Panc1 (cell line): Measurements from ENCODE around the gene SOWAHB. TPM values are rescaled to one million over a fixed set of nuclear protein-coding genes. Genes with fewer than 3 reads are reported as not detected.

Source experiments
- ATAC-seq: fragments of 200-7000 bp; cut with Tn5 transposase; 2 replicates; pipeline ENCODE4 v1.9.1; 2020; ENCODE audit warnings: mild to moderate bottlenecking, moderate library complexity
- BruUV-seq: library from RNA; stranded (reverse); fragments of 400-500 nt; replicated peaks from 2 replicates; lab custom pipeline; 2021; lab: Mats Ljungman, UMichigan
- CTCF ChIA-PET: fragments of 300-600 bp; sonication (Branson Sonifier 250); formaldehyde crosslinking; loops from one replicate; lab custom pipeline; 2022; ENCODE audit warnings: antibody characterized with exemption; lab: Charles Lee
- POLR2A ChIA-PET: fragments of 300-600 bp; sonication (Branson Sonifier 250); formaldehyde crosslinking; loops from one replicate; lab custom pipeline; 2022; ENCODE audit warnings: antibody characterized with exemption; lab: Charles Lee
- DNase-seq: peaks from one replicate; pipeline ENCODE4 v3.0.0-alpha.2; 2010; ENCODE audit warnings: low read depth, low spot score
- H3K27ac ChIP-seq: 2 replicates; pipeline ENCODE4 v1.5.1; 2011; ENCODE audit warnings: mild to moderate bottlenecking, low read length, inconsistent platforms
- H3K27me3 ChIP-seq: fragments of 200-500 bp; sonication (Bioruptor generic); 2 replicates; pipeline ENCODE4 v1.6.0; 2014; ENCODE audit warnings: low read length, inconsistent platforms; ENCODE audit not compliant: control insufficient read depth, insufficient read depth
- H3K36me3 ChIP-seq: fragments of 200-500 bp; sonication (Bioruptor generic); 2 replicates; pipeline ENCODE4 v1.5.1; 2014; ENCODE audit warnings: inconsistent platforms, mild to moderate bottlenecking, low read length, moderate library complexity; ENCODE audit not compliant: control insufficient read depth, insufficient read depth
- H3K4me1 ChIP-seq: 2 replicates; pipeline ENCODE4 v1.5.1; 2011; ENCODE audit warnings: inconsistent platforms, mild to moderate bottlenecking, low read length, moderate library complexity; ENCODE audit not compliant: control insufficient read depth, insufficient read depth
- H3K4me3 ChIP-seq, 2 experiments: 2 replicates each; pipeline ENCODE4 v1.5.1; 2011 to 2012; ENCODE audit warnings: low read depth in 2 of 2, low read length in 2 of 2, mild to moderate bottlenecking in 2 of 2, inconsistent platforms in 1 of 2, moderate library complexity in 1 of 2
- H3K9me3 ChIP-seq: fragments of 200-500 bp; sonication (Bioruptor generic); 2 replicates; pipeline ENCODE4 v1.5.1; 2014; ENCODE audit warnings: low read depth, mild to moderate bottlenecking, inconsistent platforms, low read length, moderate library complexity; ENCODE audit not compliant: control insufficient read depth, insufficient read depth
- POLR2AphosphoS5 ChIP-seq: IDR thresholded peaks from 2 replicates; pipeline ENCODE4 v1.6.1; 2012; ENCODE audit warnings: mild to moderate bottlenecking, low read depth, low read length, moderate library complexity
- SIN3A ChIP-seq: IDR thresholded peaks from 2 replicates; pipeline ENCODE4 v1.6.1; 2012; ENCODE audit warnings: low read depth, mild to moderate bottlenecking, low read length, moderate library complexity, borderline replicate concordance; ENCODE audit not compliant: insufficient read depth
- TCF7L2 ChIP-seq: IDR thresholded peaks from 2 replicates; pipeline ENCODE4 v1.6.1; 2011; ENCODE audit warnings: mild to moderate bottlenecking, low read depth, low read length, inconsistent platforms
- in situ Hi-C: cut with HindIII; loops from 2 replicates; pipeline ENCODE4 v1.10.0; 2016; ENCODE audit warnings: low sequenced_read_pairs, low pct_unique_long_range_greater_than_20kb
- intact Hi-C: fragments of 100-400 bp; cut with micrococcal nuclease; formaldehyde crosslinking; loops from one replicate; pipeline ENCODE4 v1.10.0; 2022; ENCODE audit not compliant: unreplicated experiment
- total RNA-seq: library from RNA; stranded (reverse); gene quantifications from one replicate; pipeline ENCODE4 v1.2.1, GENCODE V29; 2021; ENCODE audit not compliant: unreplicated experiment
- TF ChIP-seq, protein P1 (sequence below), 2 experiments: IDR thresholded peaks; 2 replicates each; pipeline ENCODE4 v1.6.1; 2011 to 2012; ENCODE audit warnings: low read depth in 2 of 2, control low read depth in 1 of 2, low read length in 1 of 2, mild to moderate bottlenecking in 1 of 2, moderate library complexity in 1 of 2; ENCODE audit not compliant: insufficient read depth in 1 of 2
- TF ChIP-seq, protein P2 (sequence below): fragments of 450-650 bp; IDR thresholded peaks from 2 replicates; pipeline ENCODE4 v1.5.1; 2017; ENCODE audit warnings: mild to moderate bottlenecking

SOWAHB gene
- total RNA-seq, 1 experiment from 2014 or later: 4.0 TPM

DNA sequence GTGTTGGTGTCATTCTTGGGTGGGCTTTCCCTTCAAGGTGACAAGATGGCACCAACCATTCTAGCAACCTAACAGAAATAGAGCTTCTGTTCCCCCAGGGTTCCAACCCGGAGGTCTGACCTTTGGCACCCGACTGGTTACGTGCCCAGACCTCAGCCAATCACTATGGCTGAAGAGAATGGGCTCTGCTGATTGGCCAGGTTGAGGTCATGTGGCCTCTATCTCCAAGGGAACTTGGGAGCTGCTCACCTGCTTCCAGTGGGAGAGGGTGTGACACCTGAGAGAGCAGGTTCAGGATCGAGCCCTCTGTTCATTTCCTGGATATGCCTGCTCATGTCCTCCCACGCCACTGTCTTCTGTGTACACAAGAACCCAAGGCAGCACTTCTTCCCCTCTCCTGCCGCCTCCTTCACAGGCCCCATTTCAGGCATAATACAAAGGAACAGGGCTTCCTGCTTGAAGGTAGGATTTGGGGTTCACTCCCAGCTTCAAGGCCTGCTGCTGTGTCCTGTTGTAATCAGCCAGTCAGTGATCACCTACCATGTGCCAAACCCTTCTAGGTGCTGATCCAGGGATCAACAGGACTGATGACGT is 11.0 kb downstream of the SOWAHB start:
- H3K27me3 ChIP-seq: no peaks in the 10 kb centered on the region
- H3K4me1 ChIP-seq: no peaks in the 10 kb centered on the region
- BruUV-seq: no TSS peak
- DNase-seq: no peak
- H3K27ac ChIP-seq: no peak overlapping the region
- TF ChIP-seq, protein P1, sequence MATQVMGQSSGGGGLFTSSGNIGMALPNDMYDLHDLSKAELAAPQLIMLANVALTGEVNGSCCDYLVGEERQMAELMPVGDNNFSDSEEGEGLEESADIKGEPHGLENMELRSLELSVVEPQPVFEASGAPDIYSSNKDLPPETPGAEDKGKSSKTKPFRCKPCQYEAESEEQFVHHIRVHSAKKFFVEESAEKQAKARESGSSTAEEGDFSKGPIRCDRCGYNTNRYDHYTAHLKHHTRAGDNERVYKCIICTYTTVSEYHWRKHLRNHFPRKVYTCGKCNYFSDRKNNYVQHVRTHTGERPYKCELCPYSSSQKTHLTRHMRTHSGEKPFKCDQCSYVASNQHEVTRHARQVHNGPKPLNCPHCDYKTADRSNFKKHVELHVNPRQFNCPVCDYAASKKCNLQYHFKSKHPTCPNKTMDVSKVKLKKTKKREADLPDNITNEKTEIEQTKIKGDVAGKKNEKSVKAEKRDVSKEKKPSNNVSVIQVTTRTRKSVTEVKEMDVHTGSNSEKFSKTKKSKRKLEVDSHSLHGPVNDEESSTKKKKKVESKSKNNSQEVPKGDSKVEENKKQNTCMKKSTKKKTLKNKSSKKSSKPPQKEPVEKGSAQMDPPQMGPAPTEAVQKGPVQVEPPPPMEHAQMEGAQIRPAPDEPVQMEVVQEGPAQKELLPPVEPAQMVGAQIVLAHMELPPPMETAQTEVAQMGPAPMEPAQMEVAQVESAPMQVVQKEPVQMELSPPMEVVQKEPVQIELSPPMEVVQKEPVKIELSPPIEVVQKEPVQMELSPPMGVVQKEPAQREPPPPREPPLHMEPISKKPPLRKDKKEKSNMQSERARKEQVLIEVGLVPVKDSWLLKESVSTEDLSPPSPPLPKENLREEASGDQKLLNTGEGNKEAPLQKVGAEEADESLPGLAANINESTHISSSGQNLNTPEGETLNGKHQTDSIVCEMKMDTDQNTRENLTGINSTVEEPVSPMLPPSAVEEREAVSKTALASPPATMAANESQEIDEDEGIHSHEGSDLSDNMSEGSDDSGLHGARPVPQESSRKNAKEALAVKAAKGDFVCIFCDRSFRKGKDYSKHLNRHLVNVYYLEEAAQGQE (IDR thresholded peaks at IDR 0.05; ENCODE audit: insufficient read depth in 1 of 2, low read depth in 2 of 2, low read length in 1 of 2): no peak
- H3K4me3 ChIP-seq: no peak overlapping the region
- no peaks in the 10 kb centered on the region for H3K36me3 ChIP-seq
- in situ Hi-C loops (no loop called here), intact Hi-C loops (no loop called here)
- ChIA-PET CTCF (no interaction called here), POLR2A (no interaction called here)
- no peaks in the 10 kb centered on the region for H3K9me3 ChIP-seq
- no peak for ATAC-seq

DNA sequence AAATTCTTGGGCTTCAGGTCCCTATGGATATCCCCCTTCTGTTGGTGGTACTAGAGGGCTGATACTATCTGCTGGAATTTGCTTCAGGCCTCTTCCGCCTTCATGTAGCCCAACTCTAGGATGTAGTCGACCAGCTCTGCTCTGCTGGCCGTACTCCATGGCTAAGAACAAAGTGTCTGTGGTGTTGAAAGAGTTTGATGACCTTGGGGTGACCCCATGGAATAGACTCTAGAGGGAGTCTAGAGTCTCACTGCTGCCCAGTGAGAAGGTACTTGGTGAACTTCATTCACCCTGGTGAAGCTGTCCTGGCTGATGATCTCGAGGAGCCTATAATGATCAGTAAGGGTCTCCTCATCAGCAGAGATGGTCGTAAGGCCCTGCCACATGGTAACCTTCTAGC is 11.7 kb downstream of the SOWAHB start:
- Histone ChIP-seq H3K27ac (no peak overlapping the region), H3K4me3 (no peak overlapping the region), H3K9me3 (no peaks in the 10 kb centered on the region), H3K36me3 (no peaks in the 10 kb centered on the region), H3K27me3 (no peaks in the 10 kb centered on the region), H3K4me1 (no peaks in the 10 kb centered on the region)
- in situ Hi-C loops (no loop called here), intact Hi-C loops (no loop called here)
- ChIA-PET POLR2A (no interaction called here), CTCF (no interaction called here)
- ATAC-seq (no peak), DNase-seq (no peak)
- BruUV-seq: no TSS peak
- no peak for TF ChIP-seq POLR2AphosphoS5
- TF ChIP-seq TCF7L2: no peak
- TF ChIP-seq, protein P2, sequence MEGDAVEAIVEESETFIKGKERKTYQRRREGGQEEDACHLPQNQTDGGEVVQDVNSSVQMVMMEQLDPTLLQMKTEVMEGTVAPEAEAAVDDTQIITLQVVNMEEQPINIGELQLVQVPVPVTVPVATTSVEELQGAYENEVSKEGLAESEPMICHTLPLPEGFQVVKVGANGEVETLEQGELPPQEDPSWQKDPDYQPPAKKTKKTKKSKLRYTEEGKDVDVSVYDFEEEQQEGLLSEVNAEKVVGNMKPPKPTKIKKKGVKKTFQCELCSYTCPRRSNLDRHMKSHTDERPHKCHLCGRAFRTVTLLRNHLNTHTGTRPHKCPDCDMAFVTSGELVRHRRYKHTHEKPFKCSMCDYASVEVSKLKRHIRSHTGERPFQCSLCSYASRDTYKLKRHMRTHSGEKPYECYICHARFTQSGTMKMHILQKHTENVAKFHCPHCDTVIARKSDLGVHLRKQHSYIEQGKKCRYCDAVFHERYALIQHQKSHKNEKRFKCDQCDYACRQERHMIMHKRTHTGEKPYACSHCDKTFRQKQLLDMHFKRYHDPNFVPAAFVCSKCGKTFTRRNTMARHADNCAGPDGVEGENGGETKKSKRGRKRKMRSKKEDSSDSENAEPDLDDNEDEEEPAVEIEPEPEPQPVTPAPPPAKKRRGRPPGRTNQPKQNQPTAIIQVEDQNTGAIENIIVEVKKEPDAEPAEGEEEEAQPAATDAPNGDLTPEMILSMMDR: no peak
- no peak for TF ChIP-seq SIN3A
- TF ChIP-seq, protein P1 (IDR thresholded peaks at IDR 0.05; ENCODE audit: insufficient read depth in 1 of 2, low read depth in 2 of 2, low read length in 1 of 2): no peak
